A549 treated with Hydrocortisone at 1 μM for 4 hours (cell line): ENCODE measurements around the gene FN3K. TPM values are rescaled to one million over a fixed set of nuclear protein-coding genes. Genes with fewer than 3 reads are reported as not detected.

ENCODE experiments used
- total RNA-seq: library from RNA; stranded (reverse); fragments of 200-300 nt; extraction: Qiagen RNA extraction; gene quantifications from 5 replicates; pipeline ENCODE4 v1.2.3, GENCODE V29; 2022

Gene FN3K
- 8.3 to 9.5 TPM (median 9.0 TPM) in 5 replicates for total RNA-seq

GRCh38 chr17:82734987-82735866 is at the start of gene FN3K:
Gene FN3K, plus strand, starts transcription at chr17:82735615. Its CDS starts 22 bp downstream, at chr17:82735637.

GRCh38 chr17:82698065-82698973 is 37.1 kb upstream of the FN3K start, which contains the start of gene RAB40B:
Gene RAB40B, minus strand, starts transcription at chr17:82698698. Its CDS starts 102 bp downstream, at chr17:82698596.

GRCh38 chr17:82716203-82717010 is 19.0 kb upstream of the FN3K start, which contains the start of gene FN3KRP:
Gene FN3KRP, plus strand, starts transcription at chr17:82716706. Its CDS starts 50 bp downstream, at chr17:82716756.

DNA sequence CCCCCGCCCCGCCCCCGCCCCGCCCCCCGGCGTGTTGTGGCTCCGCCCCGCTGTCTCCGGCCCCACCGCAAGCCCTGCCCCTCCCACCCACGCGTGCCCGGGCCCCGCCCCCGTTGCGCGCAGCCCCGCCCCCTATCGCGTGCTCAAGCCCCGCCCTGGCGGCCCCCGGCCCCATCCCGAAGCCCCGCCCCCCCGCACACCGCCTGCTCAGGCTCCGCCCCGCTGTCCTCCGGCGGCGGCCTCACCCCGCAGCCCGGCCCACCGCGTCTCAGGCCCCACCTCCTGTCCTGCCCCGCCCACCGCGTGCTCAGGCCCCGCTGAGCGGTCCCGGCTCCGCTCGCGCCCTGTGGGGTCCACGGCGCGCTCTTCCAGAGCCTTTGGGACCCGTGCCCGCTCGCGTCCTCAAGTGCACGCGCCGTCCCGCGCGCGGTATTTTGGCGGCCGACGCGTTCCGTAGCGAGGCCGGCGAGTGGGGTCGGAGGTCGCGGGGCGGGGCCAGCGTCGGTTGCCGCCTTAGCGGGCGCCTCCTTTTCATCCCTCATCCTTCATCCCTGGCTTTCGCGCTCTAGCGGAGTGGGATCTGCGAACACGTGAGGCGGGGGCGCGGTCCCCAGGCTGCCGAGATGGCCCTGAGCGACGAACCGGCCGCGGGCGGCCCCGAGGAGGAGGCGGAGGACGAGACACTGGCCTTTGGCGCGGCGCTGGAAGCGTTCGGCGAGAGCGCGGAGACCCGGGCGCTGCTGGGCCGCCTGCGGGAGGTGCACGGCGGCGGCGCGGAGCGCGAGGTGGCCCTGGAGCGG is 16.4 kb downstream of the FN3K start, which contains the start of gene TBCD:
Gene TBCD (plus strand): TSS at position 495 of the 800 bp plus-strand sequence. CDS start 129 bp downstream, at position 624.

Other genes with a start within 250 kb of the FN3K start
- 46.9 to 55.6 TPM (median 53.2 TPM) in 5 replicates for gene FOXK2, start 215.9 kb upstream of the FN3K start, total RNA-seq
- gene WDR45B, start 87.2 kb upstream of the FN3K start, total RNA-seq, result 88.5 to 98.2 TPM (median 90.9 TPM) in 5 replicates
- 15.4 to 18.0 TPM (median 16.2 TPM) in 5 replicates for gene RAB40B, start 36.9 kb upstream of the FN3K start, total RNA-seq
- 65.6 to 74.4 TPM (median 67.8 TPM) in 5 replicates for gene FN3KRP, start 18.9 kb upstream of the FN3K start, total RNA-seq
- 67.1 to 85.6 TPM (median 73.3 TPM) in 5 replicates for gene TBCD, start 16.4 kb downstream of the FN3K start, total RNA-seq
- gene ZNF750, start 104.4 kb downstream of the FN3K start, total RNA-seq, result not detected in 5 replicates